Endodermal cell (in vitro differentiated cells): ENCODE data around the gene ZNF22. TPM values are rescaled to one million over a fixed set of nuclear protein-coding genes. Genes with fewer than 3 reads are reported as not detected.
A peak's percentile ranks its signal among the peaks of the same experiment; 100 is the strongest.

Experiments
- DNase-seq: peaks from one replicate; pipeline ENCODE4 v3.0.0-alpha.2; 2017
- H3K27ac ChIP-seq: 2 replicates; pipeline ENCODE4 v1.5.1; 2013; ENCODE audit warnings: mild to moderate bottlenecking, low read depth, low read length, moderate library complexity
- H3K27me3 ChIP-seq: 2 replicates; pipeline ENCODE4 v1.6.1; 2013; ENCODE audit warnings: mild to moderate bottlenecking, low read length, moderate library complexity; ENCODE audit not compliant: insufficient read depth, control insufficient read depth, poor library complexity, severe bottlenecking
- H3K36me3 ChIP-seq: 2 replicates; pipeline ENCODE4 v1.7.0; 2013; ENCODE audit warnings: mild to moderate bottlenecking, low read length, moderate library complexity; ENCODE audit not compliant: control insufficient read depth, insufficient read depth
- H3K4me1 ChIP-seq: one replicate; pipeline ENCODE4 v1.7.0; 2013; ENCODE audit warnings: low read length; ENCODE audit not compliant: control insufficient read depth, insufficient read depth
- H3K4me3 ChIP-seq: 2 replicates; pipeline ENCODE4 v1.5.1; 2013; ENCODE audit warnings: mild to moderate bottlenecking, low read length, moderate library complexity
- H3K9ac ChIP-seq: 2 replicates; pipeline ENCODE4 v1.6.1; 2013; ENCODE audit warnings: mild to moderate bottlenecking, low read length, moderate library complexity; ENCODE audit not compliant: poor library complexity, severe bottlenecking; ENCODE audit errors: extremely low read depth
- H3K9me3 ChIP-seq: 2 replicates; pipeline ENCODE4 v1.6.1; 2013; ENCODE audit warnings: mild to moderate bottlenecking, low read length, moderate library complexity; ENCODE audit not compliant: control insufficient read depth
- H3K27ac Mint-ChIP-seq: 2 replicates; pipeline ENCODE4 v1.8.0; 2020; ENCODE audit warnings: mixed read lengths
- H3K27me3 Mint-ChIP-seq: 2 replicates; pipeline ENCODE4 v1.8.0; 2021; ENCODE audit warnings: mild to moderate bottlenecking, mixed read lengths; ENCODE audit not compliant: insufficient read depth
- H3K36me3 Mint-ChIP-seq: 2 replicates; pipeline ENCODE4 v1.8.0; 2020; ENCODE audit warnings: low read depth, mixed read lengths
- H3K4me1 Mint-ChIP-seq: 2 replicates; pipeline ENCODE4 v1.8.0; 2020; ENCODE audit warnings: mixed read lengths
- H3K4me3 Mint-ChIP-seq: 2 replicates; pipeline ENCODE4 v1.8.0; 2020; ENCODE audit warnings: mild to moderate bottlenecking, moderate library complexity, mixed read lengths
- H3K9me3 Mint-ChIP-seq: 2 replicates; pipeline ENCODE4 v1.8.0; 2020; ENCODE audit warnings: mild to moderate bottlenecking, mixed read lengths
- WGBS, 2 experiments: methylation state at CpG; one replicate each; pipeline versions ENCODE4 v1.1.5 to v1.1.7; 2013; ENCODE audit warnings: missing lambda C conversion rate in 2 of 2, mixed read lengths in 1 of 2; ENCODE audit not compliant: insufficient coverage in 1 of 2, insufficient read length in 1 of 2; 5-methylcytosine and 5-hydroxymethylcytosine counted together
- total RNA-seq, 2 donors: library from RNA; stranded (reverse); fragmentation: NEBNext Ultra II Directional in 1 of 2; extraction: Animal tissue kit (Norgen Biotek cat#: 25700) in 1 of 2; gene quantifications; 2 replicates in 1 of 2; 3 replicates in 1 of 2; pipeline ENCODE4 v1.2.1, GENCODE V29; 2021
- TF ChIP-seq, protein P1 (sequence below): fragments of 200-600 bp; sonication (generic); conservative IDR thresholded peaks from 2 replicates; pipeline ENCODE4 v1.5.0; 2021; ENCODE audit warnings: antibody characterized with exemption, mild to moderate bottlenecking

Gene ZNF22
- total RNA-seq, 2 donors from 2014 or later, result 35.5 to 42.5 TPM

DNA sequence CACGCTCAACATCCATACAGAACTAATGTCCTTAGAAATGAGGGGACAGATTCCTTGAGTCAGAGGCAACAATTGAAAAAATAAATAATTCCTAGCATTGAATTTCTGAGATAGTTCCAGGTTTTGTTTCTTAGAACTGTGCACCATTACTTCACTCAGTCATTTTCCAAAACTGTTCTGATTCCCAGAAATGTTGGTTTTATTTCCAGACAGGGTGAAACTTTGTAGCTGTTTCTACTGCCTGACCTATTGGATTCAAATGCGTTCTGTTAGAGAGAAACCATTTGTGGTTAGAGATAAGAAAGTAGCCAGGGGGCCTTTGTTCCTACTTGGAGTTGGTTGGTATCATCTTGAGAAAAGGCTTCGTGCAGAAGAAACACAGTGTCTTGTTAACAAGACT lies 14.1 kb upstream of the ZNF22 start:
- TF ChIP-seq, protein P1, sequence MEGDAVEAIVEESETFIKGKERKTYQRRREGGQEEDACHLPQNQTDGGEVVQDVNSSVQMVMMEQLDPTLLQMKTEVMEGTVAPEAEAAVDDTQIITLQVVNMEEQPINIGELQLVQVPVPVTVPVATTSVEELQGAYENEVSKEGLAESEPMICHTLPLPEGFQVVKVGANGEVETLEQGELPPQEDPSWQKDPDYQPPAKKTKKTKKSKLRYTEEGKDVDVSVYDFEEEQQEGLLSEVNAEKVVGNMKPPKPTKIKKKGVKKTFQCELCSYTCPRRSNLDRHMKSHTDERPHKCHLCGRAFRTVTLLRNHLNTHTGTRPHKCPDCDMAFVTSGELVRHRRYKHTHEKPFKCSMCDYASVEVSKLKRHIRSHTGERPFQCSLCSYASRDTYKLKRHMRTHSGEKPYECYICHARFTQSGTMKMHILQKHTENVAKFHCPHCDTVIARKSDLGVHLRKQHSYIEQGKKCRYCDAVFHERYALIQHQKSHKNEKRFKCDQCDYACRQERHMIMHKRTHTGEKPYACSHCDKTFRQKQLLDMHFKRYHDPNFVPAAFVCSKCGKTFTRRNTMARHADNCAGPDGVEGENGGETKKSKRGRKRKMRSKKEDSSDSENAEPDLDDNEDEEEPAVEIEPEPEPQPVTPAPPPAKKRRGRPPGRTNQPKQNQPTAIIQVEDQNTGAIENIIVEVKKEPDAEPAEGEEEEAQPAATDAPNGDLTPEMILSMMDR, result no peak
- Histone ChIP-seq H3K36me3 (no peaks in the 10 kb centered on the region), H3K27ac (no peak overlapping the region), H3K4me3 (no peak overlapping the region), H3K9ac (no peak overlapping the region), H3K4me1 (peaks cover 7% of the 10 kb centered on the region), H3K9me3 (no peaks in the 10 kb centered on the region), H3K27me3 (no peaks in the 10 kb centered on the region)
- Mint-ChIP-seq H3K4me3 (no peak overlapping the region), H3K4me1 (peaks cover 59% of the 10 kb centered on the region), H3K27me3 (peaks cover 4% of the 10 kb centered on the region), H3K36me3 (no peaks in the 10 kb centered on the region), H3K9me3 (no peaks in the 10 kb centered on the region), H3K27ac (no peak overlapping the region)
- DNase-seq, result no peak
- WGBS, 2 experiments, result 74 to 78% methylated on average over 3 of the region's 3 CpGs

DNA sequence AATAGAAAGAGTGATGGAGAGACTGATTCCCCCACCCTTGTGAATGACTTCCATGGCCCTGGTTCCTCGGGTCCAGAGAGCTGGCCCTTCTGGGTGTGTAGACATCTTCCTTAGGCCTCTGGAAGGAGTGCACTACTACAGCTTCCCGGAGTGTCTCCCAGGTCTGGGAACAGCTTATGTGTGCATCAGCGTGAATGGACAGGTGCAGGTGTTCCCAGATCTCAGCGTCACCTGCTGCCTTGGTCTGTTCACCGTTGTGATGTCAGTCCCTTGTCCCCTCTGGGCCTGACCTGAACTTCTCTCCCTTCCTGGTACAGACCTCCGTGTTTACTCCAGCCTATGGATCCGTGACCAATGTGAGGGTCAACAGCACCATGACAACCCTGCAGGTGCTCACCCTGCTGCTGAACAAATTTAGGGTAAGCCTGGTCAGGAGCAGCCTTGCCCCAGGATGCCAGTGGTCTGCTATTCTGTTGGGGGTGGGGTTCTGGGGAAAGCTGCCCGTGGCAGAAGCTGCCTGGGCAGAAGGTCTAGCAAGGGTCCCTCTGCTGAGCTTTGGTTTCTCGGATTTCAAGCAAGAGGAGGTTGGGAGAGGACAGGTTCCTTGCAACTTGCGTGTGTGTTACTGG lies 11.7 kb upstream of the ZNF22 start:
- Histone ChIP-seq H3K9me3 (no peaks in the 10 kb centered on the region), H3K4me3 (no peak overlapping the region), H3K36me3 (no peaks in the 10 kb centered on the region), H3K27ac (no peak overlapping the region), H3K9ac (no peak overlapping the region), H3K4me1 (peaks cover 7% of the 10 kb centered on the region), H3K27me3 (no peaks in the 10 kb centered on the region)
- peak; percentile 46 for DNase-seq
- H3K9me3 Mint-ChIP-seq, result no peaks in the 10 kb centered on the region
- peaks cover 6% of the 10 kb centered on the region for H3K27me3 Mint-ChIP-seq
- peaks cover 60% of the 10 kb centered on the region for H3K4me1 Mint-ChIP-seq
- TF ChIP-seq, protein P1, result no peak
- H3K36me3 Mint-ChIP-seq, result no peaks in the 10 kb centered on the region
- WGBS, 2 experiments, result 93 to 94% methylated on average over 7 to 10 of the region's 10 CpGs
- H3K27ac Mint-ChIP-seq, result no peak overlapping the region
- H3K4me3 Mint-ChIP-seq, result no peak overlapping the region

DNA sequence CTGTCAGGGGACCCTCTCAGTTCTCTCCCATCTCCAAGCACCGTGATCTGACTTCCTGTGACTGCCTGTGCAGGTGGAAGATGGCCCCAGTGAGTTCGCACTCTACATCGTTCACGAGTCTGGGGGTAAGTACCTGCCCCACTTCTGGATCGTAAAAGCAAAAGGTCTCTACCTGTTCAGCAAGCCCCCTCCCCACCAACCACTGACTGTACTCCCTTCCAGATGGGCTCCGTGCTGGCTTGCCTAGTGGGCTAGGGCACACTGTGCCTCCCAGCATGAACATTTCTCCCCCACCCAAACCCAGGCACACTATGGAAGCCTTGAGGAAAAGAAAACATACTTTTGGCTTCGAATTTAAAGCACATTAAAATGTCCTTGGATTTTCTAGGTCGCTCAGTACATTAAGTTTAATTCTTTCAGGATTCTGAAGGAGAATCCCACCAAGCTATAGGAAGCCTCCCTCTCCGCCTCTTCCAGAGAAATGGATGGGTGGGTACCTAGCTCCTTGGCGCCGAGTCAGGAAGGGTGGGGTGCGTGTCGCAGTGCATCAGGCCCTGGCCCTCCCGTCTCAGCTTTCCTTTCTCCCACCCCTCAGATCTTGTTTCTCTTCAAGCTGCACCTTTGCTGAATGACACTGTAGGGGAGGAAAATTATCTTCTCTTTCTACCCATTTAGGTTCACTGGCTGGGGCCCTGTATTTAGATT lies 11.0 kb upstream of the ZNF22 start:
- Mint-ChIP-seq H3K4me3 (peak overlapping the region; percentile 19), H3K9me3 (no peaks in the 10 kb centered on the region), H3K36me3 (no peaks in the 10 kb centered on the region), H3K4me1 (peaks cover 60% of the 10 kb centered on the region), H3K27ac (peak overlapping the region; percentile 14), H3K27me3 (peaks cover 6% of the 10 kb centered on the region)
- H3K27ac ChIP-seq, result no peak overlapping the region
- H3K36me3 ChIP-seq, result no peaks in the 10 kb centered on the region
- no peak overlapping the region for H3K9ac ChIP-seq
- no peaks in the 10 kb centered on the region for H3K27me3 ChIP-seq
- 65 to 68% methylated on average over 10 to 14 of the region's 14 CpGs for WGBS, 2 experiments
- H3K4me1 ChIP-seq, result peaks cover 7% of the 10 kb centered on the region
- H3K9me3 ChIP-seq, result no peaks in the 10 kb centered on the region
- H3K4me3 ChIP-seq, result no peak overlapping the region
- no peak for DNase-seq
- TF ChIP-seq, protein P1, result no peak
